ENCODE results near the gene CPLX3.

Gene CPLX3

DNA sequence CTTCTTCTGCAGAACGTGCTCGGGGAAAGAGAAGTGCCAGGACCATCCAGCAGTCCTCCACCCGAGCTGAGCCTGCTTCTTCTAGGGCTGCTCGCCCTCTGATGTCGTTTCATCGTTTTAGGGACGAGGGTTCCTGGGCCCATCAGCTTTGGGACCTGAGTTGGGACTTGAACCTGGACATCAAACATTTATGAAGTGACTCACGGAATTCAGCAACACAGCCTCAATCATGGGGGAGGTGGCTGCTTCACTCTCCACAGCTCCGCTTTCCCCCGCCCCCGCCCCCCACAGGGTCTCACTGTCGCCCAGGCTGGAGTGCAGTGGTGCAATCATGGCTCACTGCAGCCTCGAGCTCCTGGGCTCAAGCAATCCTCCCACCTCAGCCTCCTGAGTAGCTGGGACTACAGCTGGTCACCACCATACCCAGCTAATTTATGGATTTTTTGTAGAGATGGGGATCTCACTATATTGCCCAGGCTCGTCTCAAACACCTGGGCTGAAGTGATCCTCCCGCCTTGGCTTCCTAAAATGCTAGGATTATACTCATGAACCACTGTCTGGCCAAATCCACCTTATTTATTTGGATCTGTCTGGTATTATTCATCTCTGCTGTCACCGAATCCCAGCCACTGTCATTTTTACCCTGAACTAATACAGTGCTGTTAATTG is 47.5 kb downstream of the CPLX3 start:
- no peaks in the 10 kb centered on the region for H3K27me3 ChIP-seq (ENCODE audit: insufficient read depth, low read length)
- H3K4me1 ChIP-seq (ENCODE audit: control insufficient read depth, insufficient read depth, low read length, unreplicated experiment), result no peaks in the 10 kb centered on the region
- no peak overlapping the region for H3K27ac ChIP-seq (ENCODE audit: low read depth, low read length)
- peak overlapping the region; percentile 95 for H2AFZ ChIP-seq (ENCODE audit: low read length, unreplicated experiment)
- peaks cover 32% of the 10 kb centered on the region for H3K79me2 ChIP-seq (ENCODE audit: control insufficient read depth, insufficient read depth, low read length, unreplicated experiment)
- H3K36me3 ChIP-seq (ENCODE audit: insufficient read depth, low read length), result no peaks in the 10 kb centered on the region
- peak overlapping the region; percentile 87 for H3K4me3 ChIP-seq (ENCODE audit: low read depth, low read length)

DNA sequence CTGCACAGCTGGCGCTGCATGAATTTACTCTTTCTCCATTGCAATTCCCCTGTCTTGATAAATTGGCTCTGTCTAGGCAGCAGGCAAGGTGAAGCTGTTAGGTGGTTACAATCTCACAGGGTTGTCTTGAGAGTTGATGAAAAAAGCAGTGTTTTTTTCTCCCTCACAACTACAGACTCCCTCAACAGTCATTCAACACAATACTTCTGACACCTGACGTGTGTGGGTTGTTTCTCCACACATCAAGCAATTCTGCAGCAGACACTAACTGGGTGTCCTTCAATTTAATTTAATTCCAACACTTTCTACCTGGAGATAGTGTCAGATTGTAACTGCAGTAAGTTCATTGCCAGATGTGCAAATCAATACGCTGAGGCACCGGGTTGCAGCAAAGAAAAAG is 51.8 kb downstream of the CPLX3 start:
- no peaks in the 10 kb centered on the region for H3K36me3 ChIP-seq (ENCODE audit: insufficient read depth, low read length)
- H3K27me3 ChIP-seq (ENCODE audit: insufficient read depth, low read length), result no peaks in the 10 kb centered on the region
- H2AFZ ChIP-seq (ENCODE audit: low read length, unreplicated experiment), result no peak overlapping the region
- H3K4me1 ChIP-seq (ENCODE audit: control insufficient read depth, insufficient read depth, low read length, unreplicated experiment), result peaks cover under 1% of the 10 kb centered on the region
- H3K4me3 ChIP-seq (ENCODE audit: low read depth, low read length), result no peak overlapping the region
- H3K79me2 ChIP-seq (ENCODE audit: control insufficient read depth, insufficient read depth, low read length, unreplicated experiment), result no peaks in the 10 kb centered on the region
- H3K27ac ChIP-seq (ENCODE audit: low read depth, low read length), result no peak overlapping the region
